Karpas-422 (cell line): Measurements from ENCODE around the gene ANKRD18A. TPM values are rescaled to one million over a fixed set of nuclear protein-coding genes. Genes with fewer than 3 reads are reported as not detected.

Experiments used
- DNase-seq: peaks from one replicate; pipeline ENCODE4 v3.0.0-alpha.2; 2015
- H2AFZ ChIP-seq: fragments of 200-600 bp; sonication (generic); 2 replicates; pipeline ENCODE4 v1.6.1; 2014; ENCODE audit warnings: antibody characterized with exemption, low read length, mixed read lengths
- H3K27ac ChIP-seq: fragments of 200-600 bp; sonication (generic); 2 replicates; pipeline ENCODE4 v1.5.1; 2014; ENCODE audit warnings: mild to moderate bottlenecking, low read length, moderate library complexity
- H3K27me3 ChIP-seq: fragments of 200-600 bp; sonication (generic); 2 replicates; pipeline ENCODE4 v1.6.1; 2014; ENCODE audit warnings: low read length, mixed read lengths
- H3K36me3 ChIP-seq: fragments of 200-600 bp; sonication (generic); 2 replicates; pipeline ENCODE4 v1.6.1; 2014; ENCODE audit warnings: low read length, mixed read lengths; ENCODE audit not compliant: insufficient read depth
- H3K4me1 ChIP-seq: fragments of 200-600 bp; sonication (generic); 2 replicates; pipeline ENCODE4 v1.6.1; 2014; ENCODE audit warnings: mild to moderate bottlenecking, low read length, mixed read lengths
- H3K4me2 ChIP-seq: fragments of 200-600 bp; sonication (generic); 2 replicates; pipeline ENCODE4 v1.6.1; 2014; ENCODE audit warnings: low read length, low read depth, mild to moderate bottlenecking; ENCODE audit not compliant: poor library complexity, severe bottlenecking
- H3K4me3 ChIP-seq: fragments of 200-600 bp; sonication (generic); 2 replicates; pipeline ENCODE4 v1.5.1; 2014; ENCODE audit warnings: mild to moderate bottlenecking, antibody characterized with exemption, low read length, mixed read lengths
- H3K79me2 ChIP-seq: fragments of 200-600 bp; sonication (generic); 2 replicates; pipeline ENCODE4 v1.6.1; 2014; ENCODE audit warnings: mild to moderate bottlenecking, low read length, mixed read lengths
- H3K9ac ChIP-seq: fragments of 200-600 bp; sonication (generic); 2 replicates; pipeline ENCODE4 v1.6.0; 2014; ENCODE audit warnings: low read length
- H3K9me2 ChIP-seq: fragments of 200-600 bp; sonication (generic), shearing (Covaris generic); replicated peaks from 2 replicates; pipeline ENCODE4 v1.6.0; 2014; ENCODE audit warnings: mild to moderate bottlenecking, low read length, moderate library complexity; ENCODE audit not compliant: insufficient read depth
- H3K9me3 ChIP-seq: fragments of 300-700, 200-600 bp; sonication (generic); 2 replicates; pipeline ENCODE4 v1.6.1; 2014; ENCODE audit warnings: low read length, mixed read lengths
- H4K20me1 ChIP-seq: fragments of 200-600 bp; sonication (generic); 2 replicates; pipeline ENCODE4 v1.6.1; 2014; ENCODE audit warnings: mild to moderate bottlenecking, antibody characterized with exemption, low read length, low read depth; ENCODE audit not compliant: insufficient read depth
- total RNA-seq: library from RNA; depleted of rRNA; stranded (reverse); fragments of >200 nt; shearing (Covaris generic); gene quantifications from 2 replicates; pipeline ENCODE4 v1.2.3, GENCODE V29; 2014; ENCODE audit warnings: low replicate concordance

The ANKRD18A gene
- total RNA-seq, 1 experiment from 2014 or later: not detected

GRCh38 chr9:38651400-38652042 is 31.1 kb upstream of the ANKRD18A start:
- H4K20me1 ChIP-seq: no peaks in the 10 kb centered on the region
- H3K9ac ChIP-seq: no peak overlapping the region
- H3K27me3 ChIP-seq: no peaks in the 10 kb centered on the region
- H3K4me1 ChIP-seq: peaks cover 6% of the 10 kb centered on the region; the same call in 1 of the 2 replicates
- no peaks in the 10 kb centered on the region for H3K9me3 ChIP-seq
- no peaks in the 10 kb centered on the region for H3K36me3 ChIP-seq
- no peak overlapping the region for H3K4me3 ChIP-seq
- no peak overlapping the region for H2AFZ ChIP-seq
- no peaks in the 10 kb centered on the region for H3K79me2 ChIP-seq
- no peak overlapping the region for H3K4me2 ChIP-seq
- no peak for DNase-seq
- no peak overlapping the region for H3K27ac ChIP-seq
- no peaks in the 10 kb centered on the region for H3K9me2 ChIP-seq

- Histone ChIP-seq H3K27ac (no peak overlapping the region), H3K4me3 (no peak overlapping the region), H3K9me3 (no peaks in the 10 kb centered on the region), H4K20me1 (no peaks in the 10 kb centered on the region), H3K27me3 (no peaks in the 10 kb centered on the region), H3K4me1 (peaks cover 6% of the 10 kb centered on the region; the same call in 1 of the 2 replicates), H2AFZ (no peak overlapping the region), H3K4me2 (no peak overlapping the region), H3K9ac (no peak overlapping the region), H3K36me3 (no peaks in the 10 kb centered on the region), H3K79me2 (no peaks in the 10 kb centered on the region), H3K9me2 (no peaks in the 10 kb centered on the region)
- DNase-seq: no peak
Measured at GRCh38 chr9:38650564-38650963, 30.2 kb upstream of the ANKRD18A start.

GRCh38 chr9:38649731-38650363 is 29.5 kb upstream of the ANKRD18A start:
- peaks cover 6% of the 10 kb centered on the region; the same call in 1 of the 2 replicates for H3K4me1 ChIP-seq
- no peaks in the 10 kb centered on the region for H3K79me2 ChIP-seq
- H3K9me2 ChIP-seq: no peaks in the 10 kb centered on the region
- H3K9ac ChIP-seq: no peak overlapping the region
- H4K20me1 ChIP-seq: no peaks in the 10 kb centered on the region
- no peak overlapping the region for H3K4me2 ChIP-seq
- DNase-seq: no peak
- H2AFZ ChIP-seq: no peak overlapping the region
- H3K27ac ChIP-seq: no peak overlapping the region
- no peaks in the 10 kb centered on the region for H3K27me3 ChIP-seq
- H3K36me3 ChIP-seq: no peaks in the 10 kb centered on the region
- no peaks in the 10 kb centered on the region for H3K9me3 ChIP-seq
- H3K4me3 ChIP-seq: no peak overlapping the region

DNA sequence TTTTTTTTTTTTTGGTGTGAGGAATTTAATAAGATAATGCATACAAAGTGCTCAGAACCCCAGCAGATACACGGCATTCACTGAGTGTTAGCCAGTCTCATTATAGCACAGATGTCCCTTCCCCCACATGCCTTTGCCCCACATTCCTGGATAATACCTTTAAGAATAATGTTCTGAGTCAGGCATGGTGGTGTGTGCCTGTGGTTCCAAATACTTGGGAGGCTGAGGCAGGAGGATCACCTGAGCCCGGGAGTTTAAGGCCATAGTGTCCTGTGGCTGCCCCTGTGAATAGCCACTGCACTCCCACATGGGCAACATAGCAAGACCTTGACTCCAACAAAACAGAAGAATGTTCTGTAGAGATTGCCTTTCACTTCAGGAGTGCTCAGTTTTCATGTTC is 24.2 kb upstream of the ANKRD18A start:
- no peak for DNase-seq
- H2AFZ ChIP-seq: no peak overlapping the region
- no peaks in the 10 kb centered on the region for H4K20me1 ChIP-seq
- no peak overlapping the region for H3K4me2 ChIP-seq
- no peak overlapping the region for H3K4me3 ChIP-seq
- no peaks in the 10 kb centered on the region for H3K9me2 ChIP-seq
- no peaks in the 10 kb centered on the region for H3K4me1 ChIP-seq
- H3K9ac ChIP-seq: no peak overlapping the region
- no peak overlapping the region for H3K27ac ChIP-seq
- no peaks in the 10 kb centered on the region for H3K9me3 ChIP-seq
- H3K79me2 ChIP-seq: no peaks in the 10 kb centered on the region
- no peaks in the 10 kb centered on the region for H3K27me3 ChIP-seq
- no peaks in the 10 kb centered on the region for H3K36me3 ChIP-seq

- H3K27ac ChIP-seq: no peak overlapping the region
- H3K27me3 ChIP-seq: no peaks in the 10 kb centered on the region
- no peak for DNase-seq
- no peak overlapping the region for H3K4me3 ChIP-seq
- H3K4me1 ChIP-seq: no peaks in the 10 kb centered on the region
- H3K36me3 ChIP-seq: no peaks in the 10 kb centered on the region
- no peak overlapping the region for H2AFZ ChIP-seq
- H4K20me1 ChIP-seq: no peaks in the 10 kb centered on the region
- H3K4me2 ChIP-seq: no peak overlapping the region
- H3K9ac ChIP-seq: no peak overlapping the region
- no peaks in the 10 kb centered on the region for H3K9me3 ChIP-seq
- no peaks in the 10 kb centered on the region for H3K9me2 ChIP-seq
- no peaks in the 10 kb centered on the region for H3K79me2 ChIP-seq
Measured at GRCh38 chr9:38643815-38644173, 23.4 kb upstream of the ANKRD18A start.

- no peaks in the 10 kb centered on the region for H3K4me1 ChIP-seq
- no peak overlapping the region for H2AFZ ChIP-seq
Measured at GRCh38 chr9:38642951-38643814, 22.8 kb upstream of the ANKRD18A start.

DNA sequence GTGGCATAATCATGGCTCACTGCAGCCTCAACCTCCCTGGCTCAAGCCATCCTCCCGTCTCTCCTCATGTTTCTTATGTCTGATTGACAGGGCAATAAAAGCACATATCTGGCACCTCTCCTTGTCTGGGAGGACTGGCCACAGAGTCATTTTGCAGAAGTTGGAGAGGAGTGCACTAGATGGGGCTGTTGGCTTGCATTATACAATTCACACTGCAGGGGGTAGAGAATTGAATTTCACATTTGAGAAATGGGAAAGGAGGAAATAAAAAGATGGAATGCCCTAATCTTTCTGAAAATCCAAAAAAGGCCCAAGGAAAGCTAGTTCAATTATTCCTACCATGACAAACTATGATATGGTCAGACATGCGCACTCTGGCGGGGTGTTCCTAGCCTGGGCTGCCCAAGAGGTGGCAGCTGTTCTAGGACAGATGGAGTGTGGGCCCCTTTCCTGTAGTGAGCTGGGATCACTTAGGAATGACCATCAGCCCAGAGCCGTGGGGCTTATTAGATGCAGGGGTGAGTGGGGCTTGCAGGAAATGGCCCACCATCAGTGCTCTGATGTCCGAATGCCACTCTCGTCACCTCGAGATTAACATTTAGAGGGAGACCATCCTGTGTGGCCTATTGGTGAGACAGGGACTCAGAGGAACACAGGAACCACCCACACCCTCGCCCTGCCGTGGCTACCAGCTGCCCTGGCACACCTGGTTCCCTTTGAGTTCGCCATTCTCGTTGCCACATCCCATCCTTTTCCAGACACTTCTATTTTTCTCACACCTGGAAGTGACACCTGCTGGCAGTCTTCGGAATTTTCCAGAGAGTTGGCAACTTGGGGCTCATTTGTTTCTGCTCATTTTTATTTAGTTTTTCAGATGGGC is 21.8 kb upstream of the ANKRD18A start:
- DNase-seq: peak; percentile 67
- no peak overlapping the region for H3K9ac ChIP-seq
- no peaks in the 10 kb centered on the region for H3K36me3 ChIP-seq
- no peak overlapping the region for H3K4me3 ChIP-seq
- no peak overlapping the region for H3K4me2 ChIP-seq
- no peaks in the 10 kb centered on the region for H3K79me2 ChIP-seq
- no peaks in the 10 kb centered on the region for H3K9me3 ChIP-seq
- no peaks in the 10 kb centered on the region for H4K20me1 ChIP-seq
- no peak overlapping the region for H2AFZ ChIP-seq
- no peaks in the 10 kb centered on the region for H3K9me2 ChIP-seq
- no peaks in the 10 kb centered on the region for H3K4me1 ChIP-seq
- H3K27me3 ChIP-seq: no peaks in the 10 kb centered on the region
- no peak overlapping the region for H3K27ac ChIP-seq

More at GRCh38 chr9:38642951-38643814, 22.8 kb upstream of the ANKRD18A start:
- no peak overlapping the region for H3K27ac ChIP-seq
- DNase-seq: no peak
- H3K9me2 ChIP-seq: no peaks in the 10 kb centered on the region
- H3K9me3 ChIP-seq: no peaks in the 10 kb centered on the region
- H4K20me1 ChIP-seq: no peaks in the 10 kb centered on the region
- no peak overlapping the region for H3K9ac ChIP-seq
- H3K79me2 ChIP-seq: no peaks in the 10 kb centered on the region
- no peak overlapping the region for H3K4me2 ChIP-seq
- no peak overlapping the region for H3K4me3 ChIP-seq
- no peaks in the 10 kb centered on the region for H3K27me3 ChIP-seq
- no peaks in the 10 kb centered on the region for H3K36me3 ChIP-seq
